HUES64 (cell line): Measurements from ENCODE around the gene ASCC3. TPM values are rescaled to one million over a fixed set of nuclear protein-coding genes. Genes with fewer than 3 reads are reported as not detected.

ENCODE experiments used
- H3K27ac ChIP-seq: 2 replicates; pipeline ENCODE4 v1.7.0; 2013; ENCODE audit warnings: low read depth, low read length, inconsistent platforms
- H3K27me3 ChIP-seq: 2 replicates; pipeline ENCODE4 v1.6.1; 2013; ENCODE audit warnings: mild to moderate bottlenecking, low read length; ENCODE audit not compliant: insufficient read depth
- H3K36me3 ChIP-seq: 2 replicates; pipeline ENCODE4 v1.6.1; 2013; ENCODE audit warnings: mild to moderate bottlenecking, low read length; ENCODE audit not compliant: insufficient read depth
- H3K4me1 ChIP-seq: 2 replicates; pipeline ENCODE4 v1.6.1; 2013; ENCODE audit warnings: mild to moderate bottlenecking, low read length, moderate library complexity; ENCODE audit not compliant: insufficient read depth
- H3K4me3 ChIP-seq: 2 replicates; pipeline ENCODE4 v1.5.1; 2013; ENCODE audit warnings: mild to moderate bottlenecking, low read length, moderate library complexity
- H3K9ac ChIP-seq: 2 replicates; pipeline ENCODE4 v1.6.1; 2013; ENCODE audit warnings: mild to moderate bottlenecking, low read depth, low read length
- H3K9me3 ChIP-seq: 2 replicates; pipeline ENCODE4 v1.6.1; 2013; ENCODE audit warnings: low read depth, low read length; ENCODE audit not compliant: insufficient read depth
- WGBS: fragments of 150-250, 120-280 bp; methylation state at CpG from one replicate; pipeline ENCODE4 v1.1.7; 2013; ENCODE audit warnings: missing lambda C conversion rate; 5-methylcytosine and 5-hydroxymethylcytosine counted together
- polyA plus RNA-seq, 2 experiments: library from polyadenylated mRNA; stranded (reverse); fragments of 50-300 nt; gene quantifications; one replicate each; pipeline ENCODE4 v1.2.3, GENCODE V29; 2013

The ASCC3 gene, protein sequence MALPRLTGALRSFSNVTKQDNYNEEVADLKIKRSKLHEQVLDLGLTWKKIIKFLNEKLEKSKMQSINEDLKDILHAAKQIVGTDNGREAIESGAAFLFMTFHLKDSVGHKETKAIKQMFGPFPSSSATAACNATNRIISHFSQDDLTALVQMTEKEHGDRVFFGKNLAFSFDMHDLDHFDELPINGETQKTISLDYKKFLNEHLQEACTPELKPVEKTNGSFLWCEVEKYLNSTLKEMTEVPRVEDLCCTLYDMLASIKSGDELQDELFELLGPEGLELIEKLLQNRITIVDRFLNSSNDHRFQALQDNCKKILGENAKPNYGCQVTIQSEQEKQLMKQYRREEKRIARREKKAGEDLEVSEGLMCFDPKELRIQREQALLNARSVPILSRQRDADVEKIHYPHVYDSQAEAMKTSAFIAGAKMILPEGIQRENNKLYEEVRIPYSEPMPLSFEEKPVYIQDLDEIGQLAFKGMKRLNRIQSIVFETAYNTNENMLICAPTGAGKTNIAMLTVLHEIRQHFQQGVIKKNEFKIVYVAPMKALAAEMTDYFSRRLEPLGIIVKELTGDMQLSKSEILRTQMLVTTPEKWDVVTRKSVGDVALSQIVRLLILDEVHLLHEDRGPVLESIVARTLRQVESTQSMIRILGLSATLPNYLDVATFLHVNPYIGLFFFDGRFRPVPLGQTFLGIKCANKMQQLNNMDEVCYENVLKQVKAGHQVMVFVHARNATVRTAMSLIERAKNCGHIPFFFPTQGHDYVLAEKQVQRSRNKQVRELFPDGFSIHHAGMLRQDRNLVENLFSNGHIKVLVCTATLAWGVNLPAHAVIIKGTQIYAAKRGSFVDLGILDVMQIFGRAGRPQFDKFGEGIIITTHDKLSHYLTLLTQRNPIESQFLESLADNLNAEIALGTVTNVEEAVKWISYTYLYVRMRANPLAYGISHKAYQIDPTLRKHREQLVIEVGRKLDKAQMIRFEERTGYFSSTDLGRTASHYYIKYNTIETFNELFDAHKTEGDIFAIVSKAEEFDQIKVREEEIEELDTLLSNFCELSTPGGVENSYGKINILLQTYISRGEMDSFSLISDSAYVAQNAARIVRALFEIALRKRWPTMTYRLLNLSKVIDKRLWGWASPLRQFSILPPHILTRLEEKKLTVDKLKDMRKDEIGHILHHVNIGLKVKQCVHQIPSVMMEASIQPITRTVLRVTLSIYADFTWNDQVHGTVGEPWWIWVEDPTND (N-terminal part only)
- polyA plus RNA-seq (2013, experiment 1 of 2): 40.7 TPM
- 44.4 TPM for polyA plus RNA-seq (2013, experiment 2 of 2)

- Histone ChIP-seq H3K27me3 (no peaks in the 10 kb centered on the region), H3K9ac (peak within 1 kb of the TSS; percentile 80), H3K9me3 (no peaks in the 10 kb centered on the region), H3K27ac (peak within 1 kb of the TSS; percentile 83), H3K36me3 (no peaks in the 10 kb centered on the region), H3K4me1 (peaks cover 63% of the 10 kb centered on the region), H3K4me3 (peak within 1 kb of the TSS; percentile 86)
- WGBS: under 1% methylated on average over 83 of the region's 83 CpGs
Observed at GRCh38 chr6:100880853-100881706, at the start of gene ASCC3. ASCC3 (minus strand) TSS chr6:100881329; CDS start chr6:100867997, 13,332 bp downstream.

GRCh38 chr6:100925749-100926148, 44.6 kb upstream of the ASCC3 start:
- Histone ChIP-seq H3K9me3 (no peaks in the 10 kb centered on the region), H3K9ac (no peak overlapping the region), H3K36me3 (no peaks in the 10 kb centered on the region), H3K4me1 (no peaks in the 10 kb centered on the region), H3K4me3 (no peak overlapping the region), H3K27ac (no peak overlapping the region), H3K27me3 (no peaks in the 10 kb centered on the region)
- WGBS: no CpG with 5 or more reads among the region's 1 CpG

GRCh38 chr6:100924534-100925227, 43.6 kb upstream of the ASCC3 start:
- no peaks in the 10 kb centered on the region for H3K9me3 ChIP-seq
- 90% methylated on average over 8 of the region's 9 CpGs for WGBS
- no peak overlapping the region for H3K9ac ChIP-seq
- H3K27ac ChIP-seq: no peak overlapping the region
- H3K4me1 ChIP-seq: no peaks in the 10 kb centered on the region
- H3K36me3 ChIP-seq: no peaks in the 10 kb centered on the region
- no peak overlapping the region for H3K4me3 ChIP-seq
- H3K27me3 ChIP-seq: no peaks in the 10 kb centered on the region

GRCh38 chr6:100923481-100924165, 42.5 kb upstream of the ASCC3 start:
- H3K27me3 ChIP-seq: no peaks in the 10 kb centered on the region
- H3K9ac ChIP-seq: no peak overlapping the region
- H3K4me1 ChIP-seq: no peaks in the 10 kb centered on the region
- no peaks in the 10 kb centered on the region for H3K36me3 ChIP-seq
- 100% methylated on average over 2 of the region's 3 CpGs for WGBS
- H3K4me3 ChIP-seq: no peak overlapping the region
- no peaks in the 10 kb centered on the region for H3K9me3 ChIP-seq
- no peak overlapping the region for H3K27ac ChIP-seq

DNA sequence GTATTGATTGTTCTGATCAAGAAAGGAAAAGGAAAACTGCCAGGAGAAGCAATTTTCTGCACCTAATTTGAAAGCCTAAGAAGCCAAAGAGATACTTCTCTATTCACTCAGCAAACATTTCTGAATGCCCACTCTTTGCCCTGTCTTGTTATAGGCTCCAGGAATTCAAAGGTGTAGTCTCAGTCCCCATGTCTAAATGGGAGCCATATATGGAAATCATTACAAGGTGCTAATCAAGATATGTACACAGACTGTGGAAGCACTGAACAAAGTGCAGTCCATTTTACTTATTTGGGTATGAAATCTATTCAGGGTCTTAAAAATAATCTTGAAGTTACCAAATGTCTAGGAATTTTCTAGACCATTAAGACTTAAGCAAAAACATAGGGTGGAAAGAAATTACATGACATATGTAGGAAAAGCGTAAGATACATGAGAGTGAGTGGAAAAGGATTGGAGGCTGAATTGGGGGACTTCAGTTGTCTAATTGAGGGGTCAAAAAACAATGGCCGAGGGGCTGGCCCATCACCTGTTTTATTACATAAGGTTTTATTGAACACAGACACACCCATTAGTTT, 39.0 kb upstream of the ASCC3 start:
- Histone ChIP-seq H3K9ac (no peak overlapping the region), H3K4me3 (no peak overlapping the region), H3K27me3 (no peaks in the 10 kb centered on the region), H3K4me1 (no peaks in the 10 kb centered on the region), H3K36me3 (no peaks in the 10 kb centered on the region), H3K9me3 (no peaks in the 10 kb centered on the region), H3K27ac (no peak overlapping the region)
- WGBS: 100% methylated on average over 2 of the region's 2 CpGs

- no peak overlapping the region for H3K4me3 ChIP-seq
- no peaks in the 10 kb centered on the region for H3K4me1 ChIP-seq
- H3K36me3 ChIP-seq: no peaks in the 10 kb centered on the region
- H3K27ac ChIP-seq: no peak overlapping the region
- H3K27me3 ChIP-seq: no peaks in the 10 kb centered on the region
- H3K9me3 ChIP-seq: no peaks in the 10 kb centered on the region
- no peak overlapping the region for H3K9ac ChIP-seq
Observed at GRCh38 chr6:100918152-100918551, 37.0 kb upstream of the ASCC3 start.

DNA sequence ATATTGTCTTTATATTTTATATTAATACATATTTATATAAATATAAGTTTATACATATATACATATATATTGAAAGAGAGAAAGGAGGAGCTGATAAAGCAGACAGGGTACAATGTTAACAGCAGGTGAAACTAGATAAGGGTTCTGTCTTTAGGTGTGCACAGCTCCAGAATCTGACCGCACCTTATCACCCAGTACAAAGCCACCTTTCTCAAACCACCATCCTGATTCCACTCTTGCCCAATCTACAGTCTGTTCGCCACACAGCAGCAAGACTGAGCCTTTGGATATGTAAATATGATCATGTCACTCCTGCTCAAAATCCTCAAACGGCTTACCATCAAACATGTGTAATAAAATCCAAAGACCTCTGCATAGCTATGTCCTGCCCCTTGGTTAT, 34.7 kb upstream of the ASCC3 start:
- WGBS: 92% methylated on average over 3 of the region's 3 CpGs
- Histone ChIP-seq H3K4me1 (no peaks in the 10 kb centered on the region), H3K9ac (no peak overlapping the region), H3K9me3 (no peaks in the 10 kb centered on the region), H3K4me3 (no peak overlapping the region), H3K27me3 (no peaks in the 10 kb centered on the region), H3K27ac (no peak overlapping the region), H3K36me3 (no peaks in the 10 kb centered on the region)

DNA sequence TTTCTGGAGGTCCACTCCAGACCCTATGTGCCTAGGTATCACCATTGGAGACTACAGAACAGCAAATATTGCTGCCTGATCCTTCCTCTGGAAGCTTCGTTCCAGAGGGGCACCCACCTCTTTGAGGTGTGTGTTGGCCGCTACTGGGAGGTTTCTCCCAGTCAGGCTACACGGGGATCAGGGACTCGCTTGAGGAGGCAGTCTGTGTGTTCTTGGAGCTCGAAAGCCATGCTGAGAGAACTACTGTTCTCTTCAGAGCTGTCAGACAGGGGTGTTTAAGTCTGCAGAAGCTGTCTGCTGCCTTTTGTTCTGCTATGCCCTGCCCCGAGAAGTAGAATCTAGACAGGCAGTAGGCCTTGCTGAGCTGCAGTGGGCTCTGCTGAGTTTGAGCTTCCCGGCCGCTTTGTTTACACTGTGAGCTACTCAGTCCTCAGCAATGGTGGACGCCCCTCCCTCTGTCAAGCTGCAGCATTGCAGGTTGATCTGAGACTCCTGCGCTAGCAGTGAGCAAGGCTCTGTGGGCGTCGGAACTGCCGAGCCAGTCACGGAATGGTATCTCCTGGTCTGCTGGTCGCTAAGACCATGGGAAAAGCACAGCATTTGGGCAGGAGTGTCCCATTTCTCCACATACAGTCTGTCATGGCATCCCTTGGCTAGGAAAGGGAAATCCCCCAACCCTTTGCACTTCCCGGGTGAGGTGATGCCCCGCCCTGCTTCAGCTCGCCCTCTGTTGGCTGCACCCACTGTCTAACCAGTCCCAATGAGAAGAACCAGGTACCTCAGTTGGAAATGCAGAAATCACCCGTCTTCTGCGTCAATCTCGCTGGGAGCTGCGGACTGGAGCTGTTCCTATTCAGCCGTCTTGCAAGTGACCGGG, 32.5 kb upstream of the ASCC3 start:
- H3K27ac ChIP-seq: no peak overlapping the region
- WGBS: 72% methylated on average over 24 of the region's 24 CpGs
- no peak overlapping the region for H3K9ac ChIP-seq
- H3K27me3 ChIP-seq: no peaks in the 10 kb centered on the region
- no peaks in the 10 kb centered on the region for H3K9me3 ChIP-seq
- H3K4me1 ChIP-seq: no peaks in the 10 kb centered on the region
- H3K4me3 ChIP-seq: peak overlapping the region; percentile 54
- no peaks in the 10 kb centered on the region for H3K36me3 ChIP-seq

DNA sequence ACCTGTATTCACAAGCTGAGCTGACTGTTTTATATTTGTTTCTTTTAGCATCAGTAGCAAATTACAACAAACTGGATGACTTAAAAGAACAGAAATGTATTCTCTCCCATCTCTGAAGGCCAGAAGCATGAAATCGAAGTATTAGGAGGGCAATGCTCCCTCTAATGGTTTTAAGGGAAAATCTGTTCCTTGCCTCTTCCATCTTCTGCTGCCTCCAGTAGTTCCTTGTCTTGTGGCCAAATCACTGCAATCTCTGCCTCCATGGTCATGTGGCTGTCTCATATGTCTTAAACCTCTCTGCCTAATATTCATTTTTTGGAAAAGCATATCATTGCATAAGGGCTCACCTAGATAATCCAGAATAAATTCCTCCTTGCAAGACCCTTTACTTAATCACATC, 25.2 kb upstream of the ASCC3 start:
- Histone ChIP-seq H3K36me3 (no peaks in the 10 kb centered on the region), H3K9ac (no peak overlapping the region), H3K27me3 (no peaks in the 10 kb centered on the region), H3K9me3 (no peaks in the 10 kb centered on the region), H3K4me3 (no peak overlapping the region), H3K27ac (no peak overlapping the region), H3K4me1 (peaks cover 10% of the 10 kb centered on the region; the same call in 1 of the 2 replicates)
- 94% methylated on average over 1 of the region's 1 CpG for WGBS
